LNCaP clone FGC (cell line): Measurements from ENCODE around the gene VAV2.

ENCODE experiments used
- DNase-seq: peaks from one replicate; pipeline ENCODE4 v3.0.0-alpha.2; 2011; ENCODE audit warnings: low read depth
- H3K4me3 ChIP-seq: 2 replicates; pipeline ENCODE4 v1.5.1; 2011; ENCODE audit warnings: mild to moderate bottlenecking, low read depth, low read length, control low read depth
- CTCF ChIP-seq: IDR thresholded peaks from 2 replicates; pipeline ENCODE4 v1.5.1; 2012; ENCODE audit warnings: mild to moderate bottlenecking; ENCODE audit not compliant: control insufficient read depth, insufficient read depth; ENCODE audit errors: extremely low read depth

The VAV2 gene

GRCh38 chr9:133995012-133995896 is 3.1 kb upstream of the VAV2 start:
- DNase-seq: no peak
- peak; percentile 39 for TF ChIP-seq CTCF
- H3K4me3 ChIP-seq: no peak overlapping the region

- TF ChIP-seq CTCF: peak; percentile 97
- H3K4me3 ChIP-seq: no peak overlapping the region
- DNase-seq: no peak
Observed at GRCh38 chr9:133994353-133995011, 2.4 kb upstream of the VAV2 start.

GRCh38 chr9:133993635-133994253 is 1.6 kb upstream of the VAV2 start:
- H3K4me3 ChIP-seq: peak overlapping the region; percentile 80
- TF ChIP-seq CTCF: no peak
- no peak for DNase-seq

GRCh38 chr9:133992780-133993634 is 883 bp upstream of the VAV2 start:
- peak; percentile 61 for TF ChIP-seq CTCF

GRCh38 chr9:133991214-133991921 is 756 bp downstream of the VAV2 start:
- no peak for DNase-seq
- peak overlapping the region; percentile 80 for H3K4me3 ChIP-seq
- no peak for TF ChIP-seq CTCF

More at GRCh38 chr9:133992780-133993634, 883 bp upstream of the VAV2 start:
- peak overlapping the region; percentile 80 for H3K4me3 ChIP-seq
- DNase-seq: peak; percentile 67
